CD4-positive, alpha-beta memory T cell (primary cell): ENCODE data around the gene CMBL. TPM values are rescaled to one million over a fixed set of nuclear protein-coding genes. Genes with fewer than 3 reads are reported as not detected.
"Not testable (repeated sequence)": the region's sequence is repeated elsewhere in the genome, so short reads cannot be mapped to it uniquely, and the experiment has no call there.

ENCODE experiments used
- CTCF ChIA-PET: fragments of 350-600 bp; sonication (Branson Sonifier 250); formaldehyde crosslinking; loops from one replicate; lab custom pipeline; 2021; ENCODE audit warnings: inconsistent platforms; ENCODE audit not compliant: partially characterized antibody; lab: Charles Lee
- POLR2A ChIA-PET: fragments of 350-600 bp; sonication (Branson Sonifier 250); formaldehyde crosslinking; loops from one replicate; lab custom pipeline; 2021; ENCODE audit not compliant: partially characterized antibody; lab: Charles Lee
- DNase-seq, 5 donors: peaks; one replicate each; pipeline versions ENCODE4 v3.0.0 to v3.0.0-alpha.2; 2020 to 2022; ENCODE audit warnings: mixed read lengths in 1 of 5
- H3K27ac ChIP-seq: one replicate; pipeline ENCODE4 v1.7.0; 2013; ENCODE audit warnings: low read depth, low read length
- H3K27me3 ChIP-seq: 2 replicates; pipeline ENCODE4 v1.7.0; 2013; ENCODE audit warnings: mild to moderate bottlenecking, low read length, moderate library complexity; ENCODE audit not compliant: insufficient read depth
- H3K36me3 ChIP-seq: 2 replicates; pipeline ENCODE4 v1.7.0; 2013; ENCODE audit warnings: mild to moderate bottlenecking, low read length, moderate library complexity; ENCODE audit not compliant: insufficient read depth
- H3K4me1 ChIP-seq: 2 replicates; pipeline ENCODE4 v1.7.0; 2013; ENCODE audit warnings: mild to moderate bottlenecking, low read length, moderate library complexity; ENCODE audit not compliant: insufficient read depth
- H3K4me3 ChIP-seq, 2 donors: one replicate each; pipeline ENCODE4 v1.7.0; 2013; ENCODE audit warnings: low read length in 2 of 2, mild to moderate bottlenecking in 1 of 2
- H3K9me3 ChIP-seq, 2 donors: one replicate each; pipeline ENCODE4 v1.7.0; 2013; ENCODE audit warnings: low read length in 2 of 2, control low read depth in 1 of 2; ENCODE audit not compliant: control insufficient read depth in 1 of 2
- H3K27ac Mint-ChIP-seq, 7 donors: one replicate each; pipeline ENCODE4 v1.8.0; 2020 to 2021; ENCODE audit warnings: mixed read lengths in 7 of 7, mild to moderate bottlenecking in 6 of 7, inconsistent platforms in 3 of 7, moderate library complexity in 3 of 7
- H3K27me3 Mint-ChIP-seq, 2 donors: one replicate each; pipeline ENCODE4 v1.8.0; 2020 to 2021; ENCODE audit warnings: mixed read lengths in 2 of 2
- H3K36me3 Mint-ChIP-seq, 2 donors: one replicate each; pipeline ENCODE4 v1.8.0; 2020 to 2021; ENCODE audit warnings: mixed read lengths in 2 of 2, inconsistent platforms in 1 of 2, mild to moderate bottlenecking in 1 of 2
- H3K4me1 Mint-ChIP-seq, 4 donors: one replicate each; pipeline ENCODE4 v1.8.0; 2020 to 2021; ENCODE audit warnings: mixed read lengths in 4 of 4, mild to moderate bottlenecking in 1 of 4
- H3K4me3 Mint-ChIP-seq, 8 donors: one replicate each; pipeline ENCODE4 v1.8.0; 2020 to 2021; ENCODE audit warnings: mixed read lengths in 8 of 8, mild to moderate bottlenecking in 7 of 8, moderate library complexity in 6 of 8, inconsistent platforms in 3 of 8
- H3K9me3 Mint-ChIP-seq, 8 donors: one replicate each; pipeline ENCODE4 v1.8.0; 2020 to 2021; ENCODE audit warnings: mixed read lengths in 8 of 8, mild to moderate bottlenecking in 5 of 8, inconsistent platforms in 3 of 8, moderate library complexity in 1 of 8
- intact Hi-C: fragments of 100-400 bp; cut with micrococcal nuclease; formaldehyde crosslinking; loops from one replicate; pipeline ENCODE4 v1.15.1; 2023
- polyA plus RNA-seq, 2 donors: library from polyadenylated mRNA; unstranded; fragments of 300-500 nt; fragmentation: Illumina TruSeq; gene quantifications; one replicate each; pipeline ENCODE4 v1.2.3, GENCODE V29; 2021
- total RNA-seq, 2 experiments: library from RNA; stranded (reverse); gene quantifications; one replicate each; pipeline ENCODE4 v1.2.3, GENCODE V29; 2021

The CMBL gene
- total and polyA plus RNA-seq, 4 experiments from 2014 or later: 0.33 to 1.9 (median 1.5) TPM; not detected in 1

GRCh38 chr5:10317825-10318682 lies 10.4 kb upstream of the CMBL start:
- Histone ChIP-seq H3K27ac (no peak overlapping the region), H3K4me1 (no peaks in the 10 kb centered on the region), H3K36me3 (no peaks in the 10 kb centered on the region), H3K4me3 (no peak overlapping the region), H3K9me3 (no peaks in the 10 kb centered on the region), H3K27me3 (no peaks in the 10 kb centered on the region)
- intact Hi-C loops: no loop called here
- peaks cover 1 to 4% of the 10 kb centered on the region in 2 donors for H3K27me3 Mint-ChIP-seq
- ChIA-PET POLR2A (no interaction called here), CTCF (no interaction called here)
- no peak overlapping the region for H3K27ac Mint-ChIP-seq
- no peak overlapping the region for H3K4me3 Mint-ChIP-seq
- no peaks in the 10 kb centered on the region for H3K4me1 Mint-ChIP-seq
- no peak for DNase-seq
- H3K36me3 Mint-ChIP-seq: no peaks in the 10 kb centered on the region
- no peaks in the 10 kb centered on the region for H3K9me3 Mint-ChIP-seq

- no peak for DNase-seq
- ChIA-PET POLR2A (no interaction called here), CTCF (no interaction called here)
- H3K4me3 Mint-ChIP-seq: no peak overlapping the region
- no peak overlapping the region for H3K27ac ChIP-seq
- H3K4me1 Mint-ChIP-seq: no peaks in the 10 kb centered on the region
- no peaks in the 10 kb centered on the region for H3K9me3 Mint-ChIP-seq
- intact Hi-C loops: no loop called here
- no peaks in the 10 kb centered on the region for H3K36me3 Mint-ChIP-seq
- H3K9me3 ChIP-seq: no peaks in the 10 kb centered on the region
- H3K27me3 ChIP-seq: no peaks in the 10 kb centered on the region
- H3K36me3 ChIP-seq: no peaks in the 10 kb centered on the region
- H3K27me3 Mint-ChIP-seq: peaks cover 1 to 4% of the 10 kb centered on the region in 2 donors
- H3K27ac Mint-ChIP-seq: no peak overlapping the region
- H3K4me3 ChIP-seq: no peak overlapping the region
- no peaks in the 10 kb centered on the region for H3K4me1 ChIP-seq
Observed at GRCh38 chr5:10315824-10316509, 8.3 kb upstream of the CMBL start.

DNA sequence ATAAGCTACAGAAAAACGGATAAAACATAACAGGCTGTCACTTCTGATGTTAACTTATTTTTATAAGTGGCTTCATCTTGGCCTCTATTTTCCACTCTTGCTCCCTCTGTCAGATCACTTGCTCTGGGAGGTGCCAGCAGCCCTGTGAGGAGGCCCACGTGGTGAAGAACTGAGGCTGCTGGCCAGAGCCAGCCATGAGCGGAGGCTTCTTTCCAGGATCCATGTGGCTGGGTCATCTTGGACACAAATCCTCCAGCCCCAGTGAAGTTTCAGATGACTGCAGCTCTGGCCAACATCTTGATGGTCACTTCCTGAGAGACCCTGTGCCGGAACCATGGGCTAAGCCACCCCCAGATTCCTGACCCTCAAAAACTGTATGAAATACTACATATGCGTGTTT lies 7.5 kb upstream of the CMBL start:
- ChIA-PET POLR2A (no interaction called here), CTCF (interaction anchor here (1.3 kb wide), 1 partner anchor 312 kb away, joined by 3 read pairs; no protein-coding TSS in a partner anchor)
- Mint-ChIP-seq H3K4me1 (no peaks in the 10 kb centered on the region), H3K36me3 (no peaks in the 10 kb centered on the region), H3K9me3 (no peaks in the 10 kb centered on the region), H3K4me3 (no peak overlapping the region), H3K27me3 (peaks cover 1 to 2% of the 10 kb centered on the region in 2 donors), H3K27ac (no peak overlapping the region)
- Histone ChIP-seq H3K4me1 (peaks cover 3% of the 10 kb centered on the region), H3K4me3 (no peak overlapping the region), H3K27me3 (no peaks in the 10 kb centered on the region), H3K27ac (no peak overlapping the region), H3K36me3 (no peaks in the 10 kb centered on the region), H3K9me3 (no peaks in the 10 kb centered on the region)
- no peak for DNase-seq
- intact Hi-C loops: no loop called here

DNA sequence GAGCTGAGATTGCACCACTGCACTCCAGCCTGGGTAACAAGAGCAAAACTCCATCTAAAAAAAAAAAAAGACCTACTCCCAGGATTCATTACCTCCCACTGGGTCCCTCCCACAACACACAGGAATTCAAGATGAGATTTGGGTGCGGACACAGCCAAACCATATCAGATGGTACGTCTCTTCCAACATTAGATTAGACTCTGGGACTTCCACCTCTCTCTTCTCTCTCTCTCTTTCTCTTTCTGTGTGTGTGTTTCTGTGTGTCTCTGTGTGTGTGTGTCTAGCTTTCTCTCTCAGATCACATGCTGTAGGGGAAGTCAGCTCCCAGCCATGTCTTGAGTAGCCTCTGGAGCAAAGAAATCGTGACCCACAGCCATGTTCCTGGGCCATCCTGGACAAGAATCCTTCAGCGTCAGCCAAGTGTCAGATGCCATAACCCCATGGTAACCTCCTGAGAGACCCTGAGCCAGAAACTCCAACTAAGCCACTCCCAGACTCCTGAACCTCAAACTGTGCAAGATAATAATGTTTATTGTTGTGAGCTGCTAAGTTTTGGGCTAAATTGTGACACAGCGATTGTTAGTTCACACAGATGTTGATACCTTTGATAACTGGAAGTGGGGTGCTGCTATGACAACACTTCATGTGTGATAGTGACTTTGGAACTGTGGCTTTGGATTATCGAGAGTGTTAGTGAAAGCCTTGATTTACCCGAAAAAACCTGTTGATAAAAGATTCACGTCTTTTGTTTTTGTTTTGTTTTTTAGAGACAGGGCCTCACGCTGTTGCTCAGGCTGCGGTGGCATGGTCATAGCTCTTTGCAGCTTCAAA lies 4.1 kb upstream of the CMBL start:
- H3K36me3 ChIP-seq: no peaks in the 10 kb centered on the region
- DNase-seq: no peak
- peaks cover 4% of the 10 kb centered on the region for H3K4me1 ChIP-seq
- Mint-ChIP-seq H3K27ac (no peak overlapping the region), H3K9me3 (peaks cover 0 to 2% (median 0%) of the 10 kb centered on the region in 8 donors), H3K27me3 (peaks cover 1 to 9% of the 10 kb centered on the region in 2 donors), H3K36me3 (no peaks in the 10 kb centered on the region), H3K4me1 (peaks cover 4 to 8% (median 6%) of the 10 kb centered on the region in 4 donors), H3K4me3 (no peak overlapping the region)
- H3K27ac ChIP-seq: no peak overlapping the region
- H3K4me3 ChIP-seq: no peak overlapping the region
- no peaks in the 10 kb centered on the region for H3K9me3 ChIP-seq
- no peaks in the 10 kb centered on the region for H3K27me3 ChIP-seq
- ChIA-PET POLR2A (no interaction called here), CTCF (no interaction called here)
- intact Hi-C loops: no loop called here

- H3K9me3 ChIP-seq, H3K4me3 Mint-ChIP-seq, H3K9me3 Mint-ChIP-seq, POLR2A ChIA-PET, H3K36me3 Mint-ChIP-seq, intact Hi-C loops, H3K4me3 ChIP-seq, H3K27me3 ChIP-seq, H3K27ac Mint-ChIP-seq, H3K4me1 ChIP-seq, H3K4me1 Mint-ChIP-seq, DNase-seq, H3K36me3 ChIP-seq, H3K27ac ChIP-seq: not testable (repeated sequence)
- H3K27me3 Mint-ChIP-seq: peaks cover 3 to 10% of the 10 kb centered on the region in 2 donors
- CTCF ChIA-PET: interaction anchor here (1.1 kb wide), 1 partner anchor 27 kb away, joined by 3 read pairs; no protein-coding TSS in a partner anchor
Observed at GRCh38 chr5:10310835-10311570, 3.3 kb upstream of the CMBL start.

GRCh38 chr5:10310066-10310779 lies 2.5 kb upstream of the CMBL start:
- H3K36me3 ChIP-seq: no peaks in the 10 kb centered on the region
- no peak overlapping the region for H3K4me3 ChIP-seq
- intact Hi-C loops: no loop called here
- H3K27me3 ChIP-seq: no peaks in the 10 kb centered on the region
- Mint-ChIP-seq H3K36me3 (no peaks in the 10 kb centered on the region), H3K27me3 (peaks cover 4 to 11% of the 10 kb centered on the region in 2 donors), H3K27ac (no peak overlapping the region), H3K4me1 (peaks cover 4 to 9% (median 6%) of the 10 kb centered on the region in 4 donors), H3K9me3 (peaks cover 0 to 2% (median 0%) of the 10 kb centered on the region in 8 donors), H3K4me3 (no peak overlapping the region)
- H3K27ac ChIP-seq: no peak overlapping the region
- POLR2A ChIA-PET: no interaction called here
- H3K4me1 ChIP-seq: peaks cover 4% of the 10 kb centered on the region
- DNase-seq: no peak
- H3K9me3 ChIP-seq: no peaks in the 10 kb centered on the region
- CTCF ChIA-PET: interaction anchor here (0.6 to 1.1 kb wide), 2 partner anchors 26 to 47 kb away, joined by 3 read pairs; no protein-coding TSS in a partner anchor
